ENCODE measurements around the gene CNGA4. TPM values are rescaled to one million over a fixed set of nuclear protein-coding genes. Genes with fewer than 3 reads are reported as not detected.

CNGA4 gene
- total and polyA plus RNA-seq, 2 donors (not counting 1 experiment from before 2014, with no cell fraction given): 0.79 to 1.9 TPM

DNA sequence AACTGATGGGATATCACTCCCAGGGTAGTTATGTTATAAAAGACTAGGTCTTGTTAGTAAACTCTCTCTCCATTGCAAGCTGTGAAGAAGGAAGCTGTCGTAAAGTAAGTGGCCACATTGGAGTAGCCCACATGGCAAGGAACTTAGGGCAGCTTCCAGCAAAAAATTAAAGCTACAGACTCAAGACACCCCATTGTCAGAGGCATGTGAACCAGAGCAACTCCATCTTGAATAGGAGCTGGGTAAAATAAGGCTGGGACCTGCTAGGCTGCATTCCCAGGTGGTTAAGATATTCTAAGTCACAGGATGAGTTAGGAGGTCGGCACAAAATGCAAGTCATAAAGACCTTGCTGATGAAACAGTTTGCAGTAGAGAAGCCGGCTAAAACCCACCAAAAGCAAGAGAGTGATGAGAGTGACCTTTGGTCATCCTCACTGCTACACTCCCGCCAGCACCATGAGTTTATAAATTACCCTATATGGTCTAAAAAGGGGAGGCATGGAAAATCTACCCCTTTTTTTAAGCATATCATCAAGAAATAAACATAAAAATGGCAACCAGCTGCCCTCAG is 44.6 kb downstream of the CNGA4 start:
- H3K9me3 ChIP-seq (ENCODE audit: control extremely low read depth in 1 of 3, control insufficient read depth in 2 of 3, insufficient read depth in 1 of 3, low read length in 2 of 3): no peaks in the 10 kb centered on the region
- H3K79me2 ChIP-seq (ENCODE audit: control insufficient read depth, insufficient read depth, low read length): no peaks in the 10 kb centered on the region
- ATAC-seq (ENCODE audit: low read depth) (no peak), DNase-seq (no peak)
- no peak overlapping the region for H3K4me3 ChIP-seq (ENCODE audit: control extremely low read depth in 1 of 5, extremely low read depth in 1 of 5, insufficient read depth in 1 of 5, low read depth in 2 of 5, low read length in 4 of 5)
- Mint-ChIP-seq H3K4me3 (no peak overlapping the region), H3K27ac (no peak overlapping the region), H3K27me3 (peaks cover 37% of the 10 kb centered on the region), H3K4me1 (no peaks in the 10 kb centered on the region), H3K9me3 (ENCODE audit: insufficient read depth) (no peaks in the 10 kb centered on the region)
- no peak overlapping the region for H3K4me2 ChIP-seq (replicated peaks; ENCODE audit: low read depth, low read length, poor library complexity, severe bottlenecking)
- no peaks in the 10 kb centered on the region for H4K20me1 ChIP-seq (ENCODE audit: control insufficient read depth, insufficient read depth, low read length, poor library complexity, severe bottlenecking)
- H3K36me3 ChIP-seq (replicated peaks in 1 of 2; ENCODE audit: control extremely low read depth in 1 of 2, control insufficient read depth in 1 of 2, extremely low read depth in 1 of 2, insufficient read depth in 2 of 2, low read length in 1 of 2): no peaks in the 10 kb centered on the region
- no peak for TF ChIP-seq EZH2 (IDR thresholded peaks at IDR 0.05; ENCODE audit: borderline replicate concordance, insufficient read depth, low read depth, low read length, poor library complexity, severe bottlenecking)
- TF ChIP-seq, protein P1, sequence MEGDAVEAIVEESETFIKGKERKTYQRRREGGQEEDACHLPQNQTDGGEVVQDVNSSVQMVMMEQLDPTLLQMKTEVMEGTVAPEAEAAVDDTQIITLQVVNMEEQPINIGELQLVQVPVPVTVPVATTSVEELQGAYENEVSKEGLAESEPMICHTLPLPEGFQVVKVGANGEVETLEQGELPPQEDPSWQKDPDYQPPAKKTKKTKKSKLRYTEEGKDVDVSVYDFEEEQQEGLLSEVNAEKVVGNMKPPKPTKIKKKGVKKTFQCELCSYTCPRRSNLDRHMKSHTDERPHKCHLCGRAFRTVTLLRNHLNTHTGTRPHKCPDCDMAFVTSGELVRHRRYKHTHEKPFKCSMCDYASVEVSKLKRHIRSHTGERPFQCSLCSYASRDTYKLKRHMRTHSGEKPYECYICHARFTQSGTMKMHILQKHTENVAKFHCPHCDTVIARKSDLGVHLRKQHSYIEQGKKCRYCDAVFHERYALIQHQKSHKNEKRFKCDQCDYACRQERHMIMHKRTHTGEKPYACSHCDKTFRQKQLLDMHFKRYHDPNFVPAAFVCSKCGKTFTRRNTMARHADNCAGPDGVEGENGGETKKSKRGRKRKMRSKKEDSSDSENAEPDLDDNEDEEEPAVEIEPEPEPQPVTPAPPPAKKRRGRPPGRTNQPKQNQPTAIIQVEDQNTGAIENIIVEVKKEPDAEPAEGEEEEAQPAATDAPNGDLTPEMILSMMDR (IDR thresholded peaks at IDR 0.05): no peak
- no peak overlapping the region for H2AFZ ChIP-seq (ENCODE audit: insufficient read depth, low read depth, low read length, poor library complexity, severe bottlenecking)
- POLR2A ChIA-PET: no interaction called here
- peaks cover 0 to 6% (median 3%) of the 10 kb centered on the region in 4 experiments for H3K27me3 ChIP-seq (replicated peaks in 1 of 4; ENCODE audit: control extremely low read depth in 1 of 4, control insufficient read depth in 3 of 4, insufficient read depth in 4 of 4, low read length in 3 of 4)
- WGBS (ENCODE audit: insufficient coverage): 60% methylated on average over 3 of the region's 4 CpGs
- H3K4me1 ChIP-seq (ENCODE audit: control insufficient read depth in 2 of 2, insufficient read depth in 2 of 2, low read length in 2 of 2): no peaks in the 10 kb centered on the region
- H3K27ac ChIP-seq (ENCODE audit: low read length in 2 of 2): no peak overlapping the region
- CTCF ChIA-PET: no interaction called here
- H3K9ac ChIP-seq (ENCODE audit: low read length): no peak overlapping the region
- intact Hi-C loops (cut with micrococcal nuclease): no loop called here

GRCh38 chr11:6284250-6284649 is 45.4 kb downstream of the CNGA4 start:
- Histone ChIP-seq H4K20me1 (ENCODE audit: control insufficient read depth, insufficient read depth, low read length, poor library complexity, severe bottlenecking) (no peaks in the 10 kb centered on the region), H3K9me3 (ENCODE audit: control extremely low read depth in 1 of 3, control insufficient read depth in 2 of 3, insufficient read depth in 1 of 3, low read length in 2 of 3) (no peaks in the 10 kb centered on the region), H3K4me2 (replicated peaks; ENCODE audit: low read depth, low read length, poor library complexity, severe bottlenecking) (no peak overlapping the region), H3K27ac (ENCODE audit: low read length in 2 of 2) (no peak overlapping the region), H3K4me3 (ENCODE audit: control extremely low read depth in 1 of 5, extremely low read depth in 1 of 5, insufficient read depth in 1 of 5, low read depth in 2 of 5, low read length in 4 of 5) (no peak overlapping the region), H3K4me1 (ENCODE audit: control insufficient read depth in 2 of 2, insufficient read depth in 2 of 2, low read length in 2 of 2) (no peaks in the 10 kb centered on the region), H2AFZ (ENCODE audit: insufficient read depth, low read depth, low read length, poor library complexity, severe bottlenecking) (no peak overlapping the region), H3K27me3 (replicated peaks in 1 of 4; ENCODE audit: control extremely low read depth in 1 of 4, control insufficient read depth in 3 of 4, insufficient read depth in 4 of 4, low read length in 3 of 4) (peaks cover 0 to 6% (median 3%) of the 10 kb centered on the region in 4 experiments), H3K79me2 (ENCODE audit: control insufficient read depth, insufficient read depth, low read length) (no peaks in the 10 kb centered on the region), H3K36me3 (replicated peaks in 1 of 2; ENCODE audit: control extremely low read depth in 1 of 2, control insufficient read depth in 1 of 2, extremely low read depth in 1 of 2, insufficient read depth in 2 of 2, low read length in 1 of 2) (no peaks in the 10 kb centered on the region), H3K9ac (ENCODE audit: low read length) (no peak overlapping the region)
- intact Hi-C loops (cut with micrococcal nuclease): no loop called here
- ATAC-seq (ENCODE audit: low read depth) (no peak), DNase-seq (no peak)
- H3K4me1 Mint-ChIP-seq: no peaks in the 10 kb centered on the region
- 83% methylated on average over 2 of the region's 3 CpGs for WGBS (ENCODE audit: insufficient coverage)
- H3K4me3 Mint-ChIP-seq: no peak overlapping the region
- no peak for TF ChIP-seq EZH2 (IDR thresholded peaks at IDR 0.05; ENCODE audit: borderline replicate concordance, insufficient read depth, low read depth, low read length, poor library complexity, severe bottlenecking)
- TF ChIP-seq, protein P1 (IDR thresholded peaks at IDR 0.05): no peak
- ChIA-PET CTCF (no interaction called here), POLR2A (no interaction called here)
- H3K9me3 Mint-ChIP-seq (ENCODE audit: insufficient read depth): no peaks in the 10 kb centered on the region
- no peak overlapping the region for H3K27ac Mint-ChIP-seq
- peaks cover 44% of the 10 kb centered on the region for H3K27me3 Mint-ChIP-seq

All from B cell (primary cell).